Stimulated activated CD4-positive, alpha-beta T cell treated with anti-CD3 and anti-CD28 coated beads, Interleukin-2, amount 100 ng/mL, for 48 hours (primary cell): ENCODE results near the gene SCN5A.

Experiments
- DNase-seq, 2 donors: peaks; one replicate each; pipeline ENCODE4 v3.0.0-alpha.2; 2020

SCN5A gene

DNA sequence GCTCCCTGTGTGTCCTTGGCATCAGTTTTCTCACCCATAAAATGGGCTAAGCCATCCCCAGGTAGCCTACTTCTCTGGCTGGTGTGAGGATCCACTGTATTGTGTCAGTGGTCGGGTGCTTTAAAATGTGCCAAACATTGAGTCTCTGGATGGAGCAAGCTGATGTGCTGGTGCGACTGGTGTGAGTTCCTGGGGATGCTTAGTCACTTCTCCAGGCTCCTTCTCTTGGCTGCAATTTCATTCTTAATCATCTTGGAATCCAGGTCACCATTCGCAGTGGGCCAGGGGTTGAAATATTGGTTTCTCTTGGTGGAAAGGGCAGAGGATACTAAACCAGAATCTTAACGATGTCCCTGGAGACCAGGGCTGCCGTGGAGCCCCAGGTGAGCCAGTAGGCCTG lies 29.3 kb downstream of the SCN5A start:
- no peak for DNase-seq

DNA sequence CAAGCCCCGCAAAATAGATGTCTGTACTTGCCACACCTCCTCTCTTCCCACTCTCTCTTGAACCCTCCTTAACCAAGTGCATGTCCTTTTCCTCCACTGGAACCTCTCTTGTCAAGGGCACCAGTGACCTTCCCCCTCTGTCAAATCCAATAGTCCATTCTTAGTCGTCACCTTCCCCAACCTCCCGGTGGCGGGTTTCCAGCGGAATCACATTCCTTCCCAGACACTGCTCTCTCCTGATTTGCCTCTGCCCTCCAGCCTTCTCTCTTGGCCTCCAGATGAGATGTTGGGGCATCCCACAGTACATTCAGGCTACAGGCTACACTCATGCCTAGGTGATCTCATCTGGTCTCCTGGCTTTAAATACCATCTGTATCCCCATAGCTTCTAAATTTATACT lies 31.1 kb downstream of the SCN5A start:
- no peak for DNase-seq

DNA sequence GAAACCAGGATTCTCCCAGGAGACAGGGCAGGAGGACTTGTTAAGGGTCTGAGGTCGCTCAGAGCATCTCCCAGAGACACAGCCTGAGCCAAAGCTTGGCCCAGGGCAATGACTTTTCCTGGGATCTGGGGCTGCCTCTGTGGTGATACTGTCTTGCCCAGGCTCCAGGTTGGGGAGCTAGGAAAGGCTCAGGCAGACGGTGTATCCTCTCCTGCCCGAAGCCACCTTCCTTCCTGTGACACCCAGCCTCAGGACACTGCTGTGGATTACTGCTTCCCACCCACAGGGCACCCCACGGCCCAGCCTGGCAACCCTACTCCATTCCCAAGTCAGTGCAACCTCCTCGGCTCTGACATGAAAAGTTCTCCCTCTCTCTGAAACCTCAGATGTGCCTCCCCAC lies 31.9 kb downstream of the SCN5A start:
- no peak for DNase-seq

DNA sequence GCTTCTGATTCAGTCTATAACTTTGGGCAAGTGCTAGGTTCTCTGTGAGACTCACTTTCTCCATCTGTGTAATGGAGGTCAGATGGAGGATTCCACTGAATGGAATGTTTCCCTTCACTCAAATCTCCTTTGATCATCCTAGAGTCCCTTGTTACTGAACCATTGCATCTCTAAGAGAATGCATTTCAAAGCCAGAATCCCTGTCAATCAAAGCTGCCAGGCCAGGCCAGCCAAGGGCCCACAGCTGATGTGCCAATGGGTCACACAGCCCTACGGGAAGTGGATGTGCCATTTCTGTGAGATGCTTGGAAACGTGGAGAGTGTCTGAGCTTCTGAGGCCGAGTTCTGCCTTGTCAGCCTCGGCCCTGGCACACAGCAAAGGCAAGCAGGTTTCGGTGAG lies 32.4 kb downstream of the SCN5A start:
- no peak for DNase-seq

DNA sequence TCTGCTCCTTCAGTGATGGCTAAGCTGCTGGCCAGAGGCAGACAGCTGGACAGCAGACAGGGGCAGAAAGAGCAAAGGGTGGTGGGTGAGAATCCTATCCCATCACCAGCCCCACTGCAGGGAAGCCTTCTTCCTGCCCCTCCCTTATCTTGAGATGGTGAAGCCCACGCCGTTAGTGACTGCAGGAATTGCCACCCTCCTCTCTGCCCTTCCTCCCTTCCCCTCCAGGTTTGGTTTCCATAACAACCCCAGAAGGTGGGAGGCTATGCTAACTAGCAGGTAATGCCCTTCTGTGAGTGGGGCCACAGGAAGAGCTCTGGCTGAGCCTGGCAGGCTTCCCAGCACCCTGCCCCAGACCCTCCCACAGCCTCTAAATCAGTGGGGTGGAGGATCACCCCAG lies 32.8 kb downstream of the SCN5A start:
- DNase-seq: no peak

DNA sequence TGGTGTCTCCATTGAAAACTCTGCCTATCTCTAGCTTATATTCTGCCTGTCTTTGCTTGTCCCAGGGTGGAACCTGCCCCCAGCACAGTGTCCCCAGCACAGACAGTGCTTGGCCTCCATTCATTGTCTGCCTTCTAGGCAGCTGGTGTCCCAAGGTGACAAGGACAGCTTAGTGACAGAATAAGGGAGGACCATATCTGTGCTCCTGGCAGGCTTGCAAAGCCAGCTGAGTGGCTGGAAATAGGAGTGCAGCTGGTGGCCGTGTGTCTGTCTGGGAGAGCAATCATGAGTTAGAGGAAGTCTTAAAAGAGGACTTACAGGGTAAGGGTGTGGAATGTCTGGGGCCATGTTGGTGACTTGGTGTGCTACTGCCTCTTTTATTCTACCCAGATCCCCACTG lies 33.4 kb downstream of the SCN5A start:
- DNase-seq: no peak

DNA sequence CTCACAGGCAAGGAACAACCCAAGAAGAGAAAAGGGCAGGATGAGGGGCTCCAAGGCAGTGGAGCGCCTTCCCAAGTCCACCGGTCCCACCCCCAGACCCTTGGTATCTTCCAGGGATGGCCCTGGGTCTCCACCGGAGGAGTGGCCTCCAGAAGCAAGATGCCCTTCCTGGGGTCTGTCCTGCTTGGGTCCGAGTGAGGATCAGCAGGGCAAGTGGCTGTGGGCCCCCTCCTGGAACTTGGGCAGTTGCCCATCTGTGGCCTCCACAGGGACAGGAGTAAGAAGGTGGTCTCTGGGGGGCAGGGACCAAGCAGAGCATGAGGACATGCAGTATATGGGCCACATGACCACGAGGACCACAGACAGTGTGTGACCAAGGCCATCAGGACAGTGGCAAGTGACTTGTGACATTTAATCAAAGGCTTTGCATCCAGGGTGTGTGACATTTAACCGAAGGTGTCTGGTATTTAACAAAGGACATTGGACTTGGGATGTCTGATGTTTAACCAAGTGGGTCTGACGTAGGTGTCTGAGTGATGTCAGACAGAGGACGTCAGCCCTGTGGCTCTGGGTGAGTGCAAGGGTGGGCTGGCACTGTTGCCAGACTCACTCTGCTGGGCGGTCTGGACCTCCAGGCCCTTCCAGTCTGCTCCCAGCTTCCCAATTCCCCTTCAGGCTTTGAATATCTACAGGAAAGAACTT lies 34.7 kb downstream of the SCN5A start:
- no peak for DNase-seq

DNA sequence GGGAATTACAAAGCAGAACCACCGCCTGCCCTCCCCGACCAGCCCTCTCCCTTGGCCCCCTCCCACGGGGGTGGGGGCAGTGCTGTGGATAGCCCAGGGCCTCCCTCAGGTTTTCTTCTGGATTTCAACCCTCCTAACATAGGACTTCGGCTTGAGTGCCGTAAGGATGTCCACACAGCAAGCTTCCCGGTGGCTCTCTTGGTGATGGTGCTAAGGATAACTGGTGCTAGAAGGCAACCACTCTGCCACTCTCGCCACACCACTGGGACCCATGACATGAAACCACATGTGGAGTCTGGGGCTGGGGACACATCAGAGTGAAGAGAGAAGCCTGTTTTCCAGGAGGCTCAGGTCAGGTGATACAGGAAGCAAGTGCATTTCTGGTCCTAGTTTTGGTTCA lies 35.4 kb downstream of the SCN5A start:
- DNase-seq: no peak

DNA sequence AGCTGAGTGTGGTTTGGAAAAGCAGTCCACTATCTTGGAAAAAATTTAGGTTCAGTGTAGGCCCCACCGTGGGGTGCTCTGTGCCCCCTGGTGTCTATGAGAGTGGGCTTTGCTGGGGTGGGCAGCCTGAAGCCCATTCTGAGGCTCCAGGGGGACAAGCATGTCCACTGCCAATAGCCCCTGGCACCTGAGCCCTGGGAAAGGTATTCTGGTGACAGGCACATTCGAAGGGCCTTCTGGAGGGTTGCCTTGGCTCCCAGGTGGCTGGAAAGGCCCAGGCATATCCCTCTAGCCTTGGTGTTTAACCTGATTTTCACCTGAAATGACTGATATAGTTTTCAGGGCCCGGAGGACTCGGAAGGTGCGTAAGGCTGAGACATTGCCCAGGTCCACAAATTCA lies 36.1 kb downstream of the SCN5A start:
- DNase-seq: no peak

DNA sequence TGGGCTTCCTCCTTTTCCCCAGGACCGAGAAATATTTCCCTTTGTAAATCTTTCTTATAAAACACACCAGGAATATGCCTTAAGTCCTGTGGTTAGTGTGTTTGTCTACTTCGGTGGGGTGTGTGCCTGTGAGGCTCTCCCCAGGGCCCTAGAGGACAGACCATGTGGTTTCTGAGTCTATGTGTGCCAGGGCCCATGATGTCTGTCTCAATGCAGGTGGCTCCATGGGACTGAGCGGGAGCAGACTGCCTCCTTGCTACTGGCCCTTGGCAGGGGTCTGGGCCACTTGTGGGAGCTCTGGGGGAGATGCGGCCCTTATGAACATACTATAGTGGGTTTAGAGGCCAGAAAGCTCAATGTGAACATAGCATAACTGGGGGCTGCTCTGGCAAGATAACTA lies 37.6 kb downstream of the SCN5A start:
- DNase-seq: no peak

DNA sequence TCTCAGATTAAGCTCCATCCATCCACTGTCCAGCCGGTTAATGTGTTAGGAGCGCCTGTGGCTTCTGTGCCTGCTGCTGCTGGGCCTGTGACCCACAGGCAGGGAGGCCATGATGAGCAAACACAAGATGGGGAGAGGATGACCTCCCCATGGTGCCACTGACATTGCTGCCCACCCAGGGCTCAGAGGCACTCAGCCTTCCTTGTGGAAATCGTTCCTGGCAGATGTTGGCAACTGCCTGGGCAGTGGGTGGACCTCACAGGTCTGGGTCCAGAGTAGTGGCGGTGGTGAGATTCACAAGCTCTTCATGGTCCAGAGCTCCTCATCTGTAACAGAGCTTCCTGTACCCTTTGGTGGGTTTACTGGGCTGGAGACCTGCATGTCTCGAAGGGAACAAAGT lies 38.6 kb downstream of the SCN5A start:
- DNase-seq: no peak

DNA sequence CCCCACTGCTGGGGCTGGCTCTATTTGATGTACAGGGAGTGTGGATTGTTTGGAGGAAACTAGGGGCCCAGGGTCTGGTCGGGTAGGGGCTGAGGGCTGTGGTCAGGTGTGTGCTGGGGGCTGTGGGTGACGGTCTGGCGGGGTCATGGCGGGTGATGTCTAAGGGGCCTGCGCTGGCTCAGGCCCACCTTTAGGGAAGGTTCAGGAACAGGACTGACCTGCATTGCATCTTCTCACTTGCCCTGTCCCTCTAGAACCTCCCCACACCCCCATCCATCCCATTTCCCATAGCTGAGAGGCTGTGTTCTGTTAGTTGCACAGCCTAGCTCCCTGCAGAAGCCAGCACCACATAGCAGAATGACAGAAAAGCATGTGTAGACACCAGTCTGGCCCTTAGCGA lies 39.1 kb downstream of the SCN5A start:
- DNase-seq: no peak

DNA sequence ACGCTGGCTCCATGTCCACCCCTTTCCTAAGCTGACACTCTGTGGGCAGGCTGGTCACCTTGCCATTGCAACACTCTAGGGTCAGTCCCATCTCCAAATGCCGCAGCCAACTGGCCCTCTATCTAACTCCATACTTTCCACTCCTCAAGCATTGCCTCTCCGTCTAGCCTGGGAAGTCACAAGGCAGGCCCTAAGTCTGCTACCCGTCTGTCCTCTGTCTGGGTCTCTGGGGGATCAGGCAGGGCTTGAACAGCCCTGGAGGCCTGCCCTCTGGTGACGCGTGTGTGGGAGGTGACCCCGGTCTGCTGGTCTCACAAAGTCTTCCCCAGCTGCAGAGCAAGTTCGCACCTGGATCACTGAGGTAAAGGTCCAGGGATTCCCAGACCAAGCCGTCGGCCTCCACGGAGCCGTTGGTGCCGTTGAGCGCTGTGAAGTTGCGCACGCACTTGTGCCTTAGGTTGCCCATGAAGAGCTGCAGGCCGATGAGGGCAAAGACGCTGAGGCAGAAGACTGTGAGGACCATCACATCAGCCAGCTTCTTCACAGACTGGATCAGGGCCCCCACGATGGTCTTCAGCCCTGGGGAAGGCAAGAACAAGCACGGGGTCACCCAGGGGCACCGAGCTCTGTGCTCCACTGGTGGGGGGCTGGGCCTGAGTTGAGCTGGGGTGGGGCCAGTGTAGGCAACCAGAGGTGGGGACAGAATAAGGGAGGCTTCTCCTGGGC lies 39.9 kb downstream of the SCN5A start:
- DNase-seq: no peak

DNA sequence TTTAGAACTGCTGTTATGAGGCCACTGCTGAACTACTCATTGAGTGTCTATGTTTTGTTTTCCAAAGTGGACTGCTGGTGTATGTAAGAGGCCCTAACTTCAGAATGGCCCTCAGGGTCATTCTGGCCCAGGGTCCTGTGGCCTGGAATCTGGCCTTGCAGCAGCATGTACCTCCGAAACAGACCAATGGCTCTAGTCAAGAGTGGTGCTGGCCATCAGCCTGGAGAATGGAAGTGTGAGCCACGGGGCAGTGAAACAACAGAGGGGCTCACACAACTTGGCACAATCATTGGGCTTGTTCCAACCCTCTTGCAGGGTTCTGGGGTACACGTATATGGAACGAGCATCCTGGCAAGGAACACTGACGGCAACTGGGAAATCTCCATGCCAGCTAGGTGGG lies 40.5 kb downstream of the SCN5A start:
- DNase-seq: no peak

DNA sequence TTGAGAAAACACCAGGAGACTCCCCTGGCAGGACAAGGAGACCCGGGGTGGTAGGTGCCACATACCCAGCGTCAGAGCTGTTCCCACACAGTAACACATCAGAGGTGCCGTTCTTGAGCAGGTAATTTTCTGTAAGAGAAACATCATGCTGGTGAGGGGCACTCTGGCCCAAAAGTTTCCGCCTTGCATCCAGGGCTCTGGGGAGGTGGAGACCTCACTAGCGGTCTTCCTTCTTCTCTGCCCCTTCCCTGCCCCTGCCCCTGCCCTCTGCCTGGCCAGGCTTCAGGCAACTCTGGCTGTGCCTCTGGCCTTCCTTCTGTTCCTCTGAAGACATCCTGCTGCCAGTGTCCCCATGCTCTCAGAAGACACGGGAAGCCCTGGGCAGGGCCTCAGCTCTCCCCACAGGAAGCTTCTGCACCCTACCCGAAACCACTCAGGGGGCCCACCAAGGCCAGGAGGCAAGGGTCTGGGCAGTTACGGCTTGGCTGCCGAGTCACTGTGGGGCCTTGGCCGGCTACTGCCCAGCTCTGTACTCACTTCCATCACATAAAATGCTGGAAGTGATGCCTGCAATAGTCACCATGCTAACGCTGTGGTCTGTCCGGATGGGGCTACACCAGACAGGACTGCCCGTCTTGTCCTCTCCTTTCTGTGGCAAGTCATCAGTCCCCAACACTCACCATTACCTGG lies 41.3 kb downstream of the SCN5A start:
- DNase-seq: no peak

DNA sequence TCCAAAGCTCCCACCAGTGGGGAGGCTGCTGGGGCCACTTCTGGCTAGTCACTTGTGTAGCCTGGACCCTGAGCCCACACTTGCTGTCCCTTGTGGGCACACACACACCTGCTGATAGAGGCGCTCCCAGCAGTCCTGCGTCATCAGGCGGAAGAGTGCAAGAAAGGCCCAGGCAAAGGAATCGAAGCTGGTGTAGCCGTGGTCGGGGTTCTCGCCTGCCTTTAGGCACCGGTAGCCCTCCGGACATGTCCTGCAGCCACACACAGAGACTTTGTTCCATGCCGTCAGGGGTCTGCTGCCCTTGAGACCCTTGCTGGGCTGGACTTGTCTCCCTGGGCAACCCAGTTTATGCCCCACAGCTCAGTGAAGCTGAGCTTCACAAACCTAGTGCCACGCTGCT lies 42.9 kb downstream of the SCN5A start:
- no peak for DNase-seq

DNA sequence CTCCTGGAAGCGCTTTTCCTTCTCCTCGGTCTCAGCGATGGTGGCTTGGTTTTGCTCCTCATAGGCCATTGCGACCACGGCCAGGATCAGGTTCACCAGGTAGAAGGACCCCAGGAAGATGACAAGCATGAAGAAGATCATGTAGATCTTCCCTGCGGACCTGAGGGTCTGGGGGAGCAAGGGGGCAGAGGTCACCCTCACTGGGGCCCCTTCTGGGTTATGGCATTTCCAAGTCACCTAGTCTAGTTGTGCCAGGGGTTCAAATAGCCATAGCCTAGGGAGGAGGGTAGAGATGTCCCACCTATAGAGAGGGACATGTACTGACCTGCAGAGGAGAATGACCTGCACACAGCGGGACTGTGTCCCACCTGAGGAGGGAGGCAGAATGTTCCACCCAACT lies 43.5 kb downstream of the SCN5A start:
- DNase-seq: no peak

DNA sequence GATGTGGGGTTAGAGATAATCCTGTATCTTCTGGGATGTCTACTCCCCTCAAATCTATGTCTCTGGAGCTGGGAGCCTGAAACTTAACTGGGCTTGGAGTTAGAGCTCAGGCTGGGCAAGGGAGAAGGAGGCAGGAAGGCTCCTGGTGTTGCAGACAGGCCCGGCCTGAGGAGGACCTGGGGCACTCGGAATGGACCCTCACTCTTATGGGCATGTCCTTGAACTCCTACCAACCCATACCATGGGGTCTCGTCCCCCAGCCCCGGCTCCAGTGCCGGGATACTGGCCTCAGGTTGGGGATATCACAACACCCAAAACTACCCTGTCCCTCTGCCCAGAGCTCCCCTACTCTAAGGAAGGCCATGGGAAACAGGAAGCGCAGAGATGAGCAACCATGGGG lies 45.2 kb downstream of the SCN5A start:
- DNase-seq: no peak

DNA sequence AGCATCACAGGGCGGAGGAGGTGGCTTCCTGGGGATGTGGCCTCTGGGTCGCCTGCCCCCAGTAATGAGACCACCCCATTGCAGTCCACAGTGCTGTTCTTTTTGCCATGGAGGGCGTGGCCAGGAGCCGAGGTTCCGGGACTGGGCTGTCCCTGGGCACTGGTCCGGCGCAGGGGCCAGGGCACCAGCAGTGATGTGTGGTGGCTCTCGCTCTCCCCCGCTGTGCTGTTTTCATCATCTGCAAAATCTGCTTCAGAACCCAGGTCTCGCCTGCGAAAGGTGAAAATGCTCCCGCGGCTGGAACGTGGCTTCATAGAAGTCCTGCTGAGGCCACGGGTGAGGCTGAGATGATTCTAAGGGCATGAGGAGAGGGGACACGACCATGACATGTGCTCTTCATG lies 45.8 kb downstream of the SCN5A start:
- no peak for DNase-seq

DNA sequence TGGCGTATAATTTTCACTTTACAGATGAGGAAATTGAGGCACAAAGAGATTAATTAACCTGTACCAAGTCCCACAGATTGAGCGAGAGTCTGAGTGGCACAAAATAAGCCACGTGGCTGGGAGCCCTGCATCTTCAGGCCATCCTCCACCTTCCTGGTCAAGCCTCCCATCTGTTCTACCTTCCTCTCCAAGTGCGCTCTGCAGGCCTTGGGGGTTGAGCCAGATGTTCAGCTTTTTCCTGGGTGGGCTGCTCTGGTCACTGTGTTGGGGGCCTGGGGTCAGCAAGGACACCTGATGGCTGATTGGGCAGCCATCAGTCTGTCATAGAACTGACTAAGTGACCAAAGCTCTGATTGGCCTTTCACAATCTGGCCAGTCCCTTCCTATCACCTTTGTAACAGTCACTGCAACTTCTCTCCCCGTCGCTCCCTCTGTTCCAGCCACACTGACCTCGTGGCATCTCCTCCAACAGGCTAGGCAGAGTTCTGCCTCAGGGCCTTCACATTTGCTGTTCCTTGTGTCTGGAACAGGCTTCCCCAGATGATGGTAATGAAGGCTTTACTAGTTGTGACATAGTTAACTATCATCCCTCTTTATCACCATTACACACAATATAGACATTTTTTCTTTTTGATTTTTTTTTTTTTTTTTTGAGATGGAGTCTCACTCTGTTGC lies 46.8 kb downstream of the SCN5A start:
- DNase-seq: no peak

DNA sequence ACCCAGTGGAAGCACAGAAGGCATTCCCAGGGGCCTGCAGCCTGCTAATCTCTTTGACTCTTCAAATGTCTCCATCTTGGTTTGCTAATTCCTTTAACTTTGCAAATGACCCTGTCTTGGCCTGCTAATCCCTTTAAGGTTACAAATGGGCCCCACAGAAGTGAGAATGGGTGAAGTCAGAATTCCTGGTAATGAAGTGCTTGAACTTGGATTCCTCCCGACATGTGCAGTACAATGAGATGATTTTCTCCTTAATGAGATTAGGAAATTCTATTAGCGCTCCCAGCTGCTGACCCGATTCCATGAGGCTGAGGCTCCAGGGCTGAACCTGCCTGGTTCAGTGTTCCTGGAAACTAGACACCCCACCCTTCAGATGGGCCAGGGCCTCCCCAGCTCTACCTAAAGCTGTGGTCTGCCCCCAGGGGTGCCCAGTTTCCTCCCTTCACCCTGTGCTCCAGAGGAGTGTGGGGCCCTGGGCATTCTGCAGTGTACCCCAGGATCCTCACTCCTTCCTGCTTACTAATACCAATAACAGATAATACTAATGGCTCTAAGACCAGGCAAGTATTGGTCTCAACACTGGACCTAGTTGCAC lies 47.4 kb downstream of the SCN5A start:
- DNase-seq: no peak

DNA sequence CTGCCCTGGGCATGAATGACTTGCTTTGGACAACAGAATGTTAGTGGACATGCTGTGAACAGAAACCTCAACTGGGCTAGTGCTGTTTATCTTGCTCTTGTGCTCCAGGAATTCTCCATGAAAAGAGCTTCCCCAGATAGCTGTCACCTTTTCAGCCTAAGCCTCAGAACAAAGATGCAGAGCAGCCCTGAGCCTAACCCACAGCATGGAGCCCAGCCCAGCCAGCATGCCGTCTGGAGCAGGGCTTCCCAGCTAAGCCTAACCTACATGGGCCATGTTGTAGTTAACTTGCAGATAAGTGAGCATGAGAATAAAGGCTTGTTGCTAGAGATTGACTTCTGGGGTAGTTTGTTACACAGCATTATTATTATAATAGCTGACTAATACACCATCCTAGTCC lies 48.9 kb downstream of the SCN5A start:
- no peak for DNase-seq

DNA sequence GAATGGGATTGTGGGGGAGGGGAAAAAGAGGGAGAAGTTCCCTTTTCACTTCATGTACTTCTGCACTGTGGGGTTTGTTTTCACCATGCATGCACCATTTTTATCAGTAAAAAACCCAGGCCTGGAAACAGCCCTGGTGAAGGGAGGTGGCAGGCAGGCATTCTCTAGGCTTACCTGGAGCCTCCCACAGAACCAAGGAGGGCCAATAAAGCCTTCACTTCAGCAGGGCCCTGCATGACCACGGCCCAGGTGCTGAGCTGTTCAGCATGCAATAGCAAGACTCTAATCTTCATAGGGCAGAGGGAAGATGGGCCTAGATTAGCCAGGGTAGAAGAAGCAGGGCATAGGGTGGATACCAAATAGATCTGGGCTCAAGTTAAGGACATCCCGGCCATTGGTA lies 49.6 kb downstream of the SCN5A start:
- no peak for DNase-seq
